Activated CD8-positive, alpha-beta T cell treated with anti-CD3 and anti-CD28 coated beads for 36 hours (primary cell): Measurements from ENCODE around the gene TUBGCP3. TPM values are rescaled to one million over a fixed set of nuclear protein-coding genes. Genes with fewer than 3 reads are reported as not detected.

ENCODE experiments used
- ATAC-seq: fragments of 200-7000 bp; cut with Tn5 transposase; one replicate; pipeline ENCODE4 v1.10.0; 2021; ENCODE audit warnings: mild to moderate bottlenecking, moderate library complexity
- CTCF ChIA-PET: fragments of 350-600 bp; sonication (Branson Sonifier 250); formaldehyde crosslinking; loops from one replicate; lab custom pipeline; 2021; ENCODE audit warnings: antibody characterized with exemption; lab: Charles Lee
- POLR2A ChIA-PET: fragments of 350-600 bp; sonication (Branson Sonifier 250); formaldehyde crosslinking; loops from one replicate; lab custom pipeline; 2021; ENCODE audit warnings: antibody characterized with exemption; lab: Charles Lee
- DNase-seq: peaks from one replicate; pipeline ENCODE4 v3.0.0-alpha.2; 2020
- H3K27ac Mint-ChIP-seq: one replicate; pipeline ENCODE4 v1.8.0; 2021; ENCODE audit warnings: mild to moderate bottlenecking, mixed read lengths
- H3K27me3 Mint-ChIP-seq: one replicate; pipeline ENCODE4 v1.8.0; 2021; ENCODE audit warnings: mixed read lengths
- H3K36me3 Mint-ChIP-seq: one replicate; pipeline ENCODE4 v1.8.0; 2021; ENCODE audit warnings: low read depth, mixed read lengths
- H3K4me1 Mint-ChIP-seq: one replicate; pipeline ENCODE4 v1.8.0; 2021; ENCODE audit warnings: low read depth, mixed read lengths
- H3K4me3 Mint-ChIP-seq: one replicate; pipeline ENCODE4 v1.8.0; 2021; ENCODE audit warnings: mild to moderate bottlenecking, moderate library complexity, mixed read lengths
- H3K9me3 Mint-ChIP-seq: one replicate; pipeline ENCODE4 v1.8.0; 2021; ENCODE audit warnings: mixed read lengths
- intact Hi-C: fragments of 100-400 bp; cut with micrococcal nuclease; formaldehyde crosslinking; loops from one replicate; pipeline ENCODE4 v1.10.0; 2022
- total RNA-seq, 2 experiments: library from RNA; stranded (reverse); gene quantifications; one replicate each; pipeline ENCODE4 v1.2.3, GENCODE V29; 2021
- TF ChIP-seq, protein P1 (sequence below): fragments of 200-600 bp; IDR thresholded peaks from one replicate; pipeline ENCODE4 v1.8.0; 2022; ENCODE audit warnings: antibody characterized with exemption, mild to moderate bottlenecking

The TUBGCP3 gene
- total RNA-seq, 2 experiments from 2014 or later = 51.6 to 57.1 TPM

DNA sequence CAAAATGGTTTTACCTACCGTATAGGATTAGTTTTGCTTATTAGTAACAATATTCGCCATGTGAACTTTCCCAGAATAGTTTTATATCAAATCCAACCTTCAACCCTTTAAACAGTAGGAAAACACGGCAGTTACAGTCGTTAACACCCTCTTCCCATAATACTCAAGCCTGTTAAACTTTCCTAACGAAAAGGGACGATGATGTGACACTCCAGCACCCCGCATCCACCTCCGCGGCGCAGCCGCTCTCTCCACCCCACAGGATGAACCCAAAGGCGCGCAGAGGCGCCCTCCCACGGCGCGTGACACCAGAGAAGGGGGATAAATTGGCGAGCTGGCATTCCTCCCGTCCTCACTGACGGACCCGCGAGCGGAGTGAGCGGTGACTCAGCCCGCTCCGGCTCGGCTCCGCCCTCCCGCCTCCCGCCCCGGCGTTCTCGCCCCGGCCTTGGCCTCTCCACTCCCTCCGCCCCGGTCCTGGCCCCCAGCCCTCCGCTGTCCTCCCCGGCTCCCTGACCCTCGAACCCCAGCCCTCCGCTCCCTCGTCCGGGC is 665 bp downstream of the TUBGCP3 start:
- ATAC-seq (peak; percentile 84), DNase-seq (peak; percentile 76)
- H3K36me3 Mint-ChIP-seq = peaks cover 22% of the 10 kb centered on the region
- POLR2A ChIA-PET = interaction anchor here (0.7 to 2.0 kb wide), 3 partner anchors 13 to 48 kb away, joined by 3 to 5 read pairs (median 3); no protein-coding TSS in a partner anchor
- CTCF ChIA-PET = interaction anchor here (5.2 kb wide), 1 partner anchor 18 kb away, joined by 55 read pairs; no protein-coding TSS in a partner anchor
- TF ChIP-seq, protein P1, sequence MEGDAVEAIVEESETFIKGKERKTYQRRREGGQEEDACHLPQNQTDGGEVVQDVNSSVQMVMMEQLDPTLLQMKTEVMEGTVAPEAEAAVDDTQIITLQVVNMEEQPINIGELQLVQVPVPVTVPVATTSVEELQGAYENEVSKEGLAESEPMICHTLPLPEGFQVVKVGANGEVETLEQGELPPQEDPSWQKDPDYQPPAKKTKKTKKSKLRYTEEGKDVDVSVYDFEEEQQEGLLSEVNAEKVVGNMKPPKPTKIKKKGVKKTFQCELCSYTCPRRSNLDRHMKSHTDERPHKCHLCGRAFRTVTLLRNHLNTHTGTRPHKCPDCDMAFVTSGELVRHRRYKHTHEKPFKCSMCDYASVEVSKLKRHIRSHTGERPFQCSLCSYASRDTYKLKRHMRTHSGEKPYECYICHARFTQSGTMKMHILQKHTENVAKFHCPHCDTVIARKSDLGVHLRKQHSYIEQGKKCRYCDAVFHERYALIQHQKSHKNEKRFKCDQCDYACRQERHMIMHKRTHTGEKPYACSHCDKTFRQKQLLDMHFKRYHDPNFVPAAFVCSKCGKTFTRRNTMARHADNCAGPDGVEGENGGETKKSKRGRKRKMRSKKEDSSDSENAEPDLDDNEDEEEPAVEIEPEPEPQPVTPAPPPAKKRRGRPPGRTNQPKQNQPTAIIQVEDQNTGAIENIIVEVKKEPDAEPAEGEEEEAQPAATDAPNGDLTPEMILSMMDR = no peak
- H3K27ac Mint-ChIP-seq = peak overlapping the region; percentile 97
- intact Hi-C loops = no loop called here
- H3K27me3 Mint-ChIP-seq = no peaks in the 10 kb centered on the region
- no peaks in the 10 kb centered on the region for H3K9me3 Mint-ChIP-seq
- H3K4me1 Mint-ChIP-seq = peaks cover 37% of the 10 kb centered on the region
- peak overlapping the region; percentile 93 for H3K4me3 Mint-ChIP-seq

DNA sequence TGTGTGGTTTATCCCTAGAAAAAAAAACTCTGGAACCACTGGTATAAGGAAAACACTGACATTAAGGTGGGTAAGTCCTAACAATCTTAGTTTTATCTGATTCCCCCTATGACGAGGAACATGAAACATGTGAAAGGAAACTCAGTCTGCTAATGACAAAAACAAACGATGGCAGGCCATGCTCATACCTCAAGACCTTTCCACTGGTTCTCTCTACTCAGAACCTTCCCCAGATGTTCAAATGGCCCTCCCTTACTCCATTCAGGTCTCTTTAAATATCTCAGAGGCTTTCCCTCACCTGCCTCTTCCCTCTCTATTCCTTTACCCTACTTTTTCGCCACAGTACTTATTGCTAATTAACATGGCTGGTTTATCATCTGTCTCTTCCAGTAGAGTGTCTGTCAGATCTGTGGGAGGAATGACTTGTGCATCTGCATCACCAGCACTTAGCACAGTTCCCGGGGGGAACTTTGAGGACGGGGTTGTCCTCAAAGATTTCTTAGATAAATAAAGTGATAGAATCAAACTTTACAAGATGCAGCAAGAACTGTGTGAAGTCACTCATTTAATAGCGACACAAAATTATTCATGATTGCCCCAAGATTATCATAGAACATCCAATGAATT is 1.5 kb downstream of the TUBGCP3 start:
- ChIA-PET POLR2A (no interaction called here), CTCF (no interaction called here)
- no peak for DNase-seq
- Mint-ChIP-seq H3K9me3 (no peaks in the 10 kb centered on the region), H3K27me3 (no peaks in the 10 kb centered on the region), H3K36me3 (peaks cover 27% of the 10 kb centered on the region), H3K4me3 (peak overlapping the region; percentile 93), H3K27ac (peak overlapping the region; percentile 97), H3K4me1 (peaks cover 45% of the 10 kb centered on the region)
- no peak for ATAC-seq
- TF ChIP-seq, protein P1 = no peak
- intact Hi-C loops = no loop called here

DNA sequence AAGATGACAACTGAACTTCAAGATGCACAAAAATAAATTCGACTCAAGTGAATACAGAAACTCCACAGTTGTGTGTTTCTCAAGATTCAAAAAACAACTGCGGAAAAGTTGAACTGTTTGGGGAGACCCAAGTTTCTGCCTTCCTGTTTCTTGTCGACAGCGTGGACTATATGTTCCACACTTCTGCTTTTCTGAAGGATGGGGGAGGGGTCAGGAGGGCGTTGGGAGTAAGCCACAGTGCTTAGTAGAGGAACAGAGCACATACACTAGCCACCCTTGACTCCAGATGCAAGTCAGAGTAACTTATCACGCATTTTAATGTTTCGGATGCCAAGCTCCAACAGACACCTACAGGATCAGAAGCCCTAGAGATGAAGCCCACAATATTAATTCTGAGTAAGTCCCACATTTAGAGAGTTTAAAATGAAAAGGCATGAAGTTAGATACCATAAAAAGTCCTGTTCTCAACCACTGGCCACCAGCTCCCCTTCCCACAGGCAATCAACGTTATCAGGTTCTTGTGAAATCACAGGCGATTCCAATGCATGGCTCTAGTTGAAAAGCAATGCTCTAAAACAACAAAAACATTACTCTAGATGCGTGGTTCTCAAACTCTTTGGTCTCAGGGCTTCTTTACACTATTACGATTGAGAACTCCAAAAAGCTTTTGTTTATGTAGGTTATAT is 4.2 kb downstream of the TUBGCP3 start:
- CTCF ChIA-PET = interaction anchor here (0.8 to 2.1 kb wide), 2 partner anchors 10 to 24 kb away, joined by 3 to 5 read pairs; no protein-coding TSS in a partner anchor
- no peak overlapping the region for H3K27ac Mint-ChIP-seq
- peaks cover 2% of the 10 kb centered on the region for H3K9me3 Mint-ChIP-seq
- no peak for DNase-seq
- H3K27me3 Mint-ChIP-seq = no peaks in the 10 kb centered on the region
- H3K36me3 Mint-ChIP-seq = peaks cover 26% of the 10 kb centered on the region
- intact Hi-C loops = no loop called here
- H3K4me3 Mint-ChIP-seq = no peak overlapping the region
- no peak for ATAC-seq
- H3K4me1 Mint-ChIP-seq = peaks cover 53% of the 10 kb centered on the region
- POLR2A ChIA-PET = interaction anchor here (0.6 to 1.3 kb wide), 3 partner anchors 9 to 513 kb away, joined by 3 to 4 read pairs (median 3); no protein-coding TSS in a partner anchor
- TF ChIP-seq, protein P1 = no peak

- CTCF ChIA-PET = interaction anchor here (1.0 to 1.4 kb wide), 2 partner anchors 23 to 67 kb away, joined by 3 read pairs; no protein-coding TSS in a partner anchor
- Mint-ChIP-seq H3K4me3 (no peak overlapping the region), H3K4me1 (peaks cover 51% of the 10 kb centered on the region), H3K36me3 (peaks cover 28% of the 10 kb centered on the region), H3K27ac (no peak overlapping the region), H3K9me3 (peaks cover 2% of the 10 kb centered on the region), H3K27me3 (no peaks in the 10 kb centered on the region)
- POLR2A ChIA-PET = no interaction called here
- no peak for ATAC-seq
- no peak for DNase-seq
- intact Hi-C loops = no loop called here
- TF ChIP-seq, protein P1 = no peak
Observed at GRCh38 chr13:112582263-112582662, 5.7 kb downstream of the TUBGCP3 start.
